HG02981 (cell line): Measurements from ENCODE around the gene LANCL2.

Experiments
- ATAC-seq: cut with Tn5 transposase; IDR thresholded peaks from one replicate; pipeline ENCODE4 v1.9.1; 2021; ENCODE audit warnings: mild to moderate bottlenecking, moderate library complexity; ENCODE audit not compliant: unreplicated experiment

LANCL2 gene

DNA sequence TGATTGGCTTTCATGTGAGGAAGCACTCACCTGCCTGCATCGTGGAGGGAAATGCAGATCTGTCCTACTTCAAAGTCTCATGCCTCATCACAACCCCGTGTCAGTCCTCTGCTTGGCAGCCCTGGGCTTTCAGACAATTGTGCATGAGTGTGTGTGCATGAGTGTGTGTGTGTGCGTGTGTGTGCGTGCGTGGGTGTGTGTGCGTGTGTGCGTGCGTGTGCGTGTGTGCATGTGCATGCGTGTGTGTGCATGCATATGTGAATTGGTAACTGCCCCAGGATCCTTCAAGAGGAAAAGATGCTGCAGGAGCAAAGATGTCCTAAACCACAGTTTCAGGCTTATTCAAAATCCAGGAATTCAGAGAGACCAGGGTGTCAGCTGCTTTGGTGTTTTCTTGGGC is 71.3 kb downstream of the LANCL2 start:
- no peak for ATAC-seq

DNA sequence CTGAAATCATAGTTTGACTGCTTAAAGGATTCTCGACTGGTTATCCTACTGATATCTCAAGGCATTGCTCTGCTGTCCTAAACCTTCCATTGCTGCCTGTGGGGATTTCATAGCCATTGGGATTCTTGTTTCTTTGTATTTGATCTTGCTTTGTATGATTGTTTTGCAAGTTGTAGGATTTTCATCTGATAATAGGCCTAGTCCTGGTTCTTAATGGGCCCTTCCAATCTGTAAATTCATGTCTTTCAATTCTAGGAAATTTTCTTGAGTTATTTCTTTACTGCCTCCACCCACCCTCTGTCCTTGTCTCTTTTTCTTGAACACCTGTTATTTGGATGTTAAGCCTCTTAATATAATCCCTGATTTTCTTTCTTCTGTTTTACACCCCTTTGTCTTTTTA is 72.2 kb downstream of the LANCL2 start:
- ATAC-seq = no peak

DNA sequence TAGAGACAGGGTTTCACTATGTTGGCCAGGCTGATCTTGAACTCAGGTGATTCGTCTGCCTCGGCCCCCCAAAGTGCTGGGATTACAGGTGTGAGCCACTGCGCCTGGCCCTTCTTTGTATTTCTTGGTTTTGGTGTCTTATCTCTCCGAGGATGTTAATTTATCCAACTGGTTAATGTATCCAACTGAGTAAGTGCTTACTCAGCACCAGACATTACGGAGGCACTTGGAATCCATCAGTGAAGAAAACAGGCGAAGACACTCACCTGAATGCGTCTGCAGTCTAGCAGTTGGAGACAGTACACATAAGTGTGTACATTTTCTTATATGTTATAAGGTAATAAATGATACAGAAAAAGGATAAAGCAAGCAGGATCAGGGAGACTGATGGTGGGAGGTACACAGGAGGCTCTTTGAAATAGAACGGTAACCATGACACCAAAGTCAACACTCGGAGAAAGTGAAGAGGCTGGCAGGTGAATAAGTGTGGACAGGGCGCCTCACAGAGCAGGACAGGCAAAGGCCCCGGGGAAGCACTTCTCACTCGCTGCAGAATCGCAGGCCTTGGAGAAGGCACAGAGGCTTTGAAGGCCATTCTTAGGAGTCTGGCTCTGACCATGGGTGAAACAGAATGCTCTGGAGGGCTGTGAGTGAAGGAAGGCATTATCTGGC is 73.1 kb downstream of the LANCL2 start:
- no peak for ATAC-seq

- no peak for ATAC-seq
These were observed 73.8 kb downstream of the LANCL2 start for GRCh38 chr7:55438757-55439525.

GRCh38 chr7:55439627-55440026 is 74.5 kb downstream of the LANCL2 start:
- ATAC-seq = no peak

- ATAC-seq = no peak
These were observed 75.0 kb downstream of the LANCL2 start for GRCh38 chr7:55440040-55440690.

DNA sequence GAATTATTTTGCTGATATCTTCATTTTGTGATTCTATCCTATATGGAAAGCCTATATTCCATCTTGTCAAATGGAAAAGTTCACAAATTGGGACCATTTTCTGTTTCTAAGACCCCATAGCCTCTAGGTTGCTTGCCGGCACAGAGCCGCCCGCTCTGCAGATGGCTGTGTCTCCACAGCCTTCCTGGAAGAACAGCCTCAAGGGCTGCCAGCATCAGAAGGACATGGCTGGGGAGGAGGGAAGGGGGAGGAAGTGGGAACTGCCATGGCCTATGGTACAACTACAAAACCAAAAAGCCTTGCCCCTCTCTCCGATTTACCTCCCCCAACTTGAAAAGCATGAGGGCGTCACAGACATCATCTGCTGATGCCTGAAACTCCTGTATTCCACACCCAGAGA is 75.9 kb downstream of the LANCL2 start:
- no peak for ATAC-seq

- no peak for ATAC-seq
These were observed 76.8 kb downstream of the LANCL2 start for GRCh38 chr7:55441774-55442522.

DNA sequence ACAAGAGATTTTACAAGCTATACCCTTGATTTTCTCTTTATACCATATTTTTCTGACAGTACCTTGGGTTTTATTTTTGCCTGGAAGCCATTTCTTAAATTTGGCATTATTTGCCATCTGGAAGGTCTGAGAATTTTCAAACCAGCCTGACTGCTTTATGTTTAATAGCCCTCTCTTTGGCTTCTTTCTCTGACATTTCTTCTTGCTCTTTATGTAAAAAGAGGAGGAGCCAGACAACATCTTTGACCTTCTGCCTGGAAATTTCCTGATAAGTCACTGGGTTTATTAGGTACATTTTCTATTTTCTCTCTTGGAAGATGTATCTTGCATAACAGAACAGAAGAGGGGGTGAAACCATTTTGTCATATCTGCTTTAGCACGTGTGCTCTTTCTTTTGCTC is 79.6 kb downstream of the LANCL2 start:
- no peak for ATAC-seq

- ATAC-seq = no peak
These were observed 83.4 kb downstream of the LANCL2 start for GRCh38 chr7:55448526-55448925.

- no peak for ATAC-seq
These were observed 84.3 kb downstream of the LANCL2 start for GRCh38 chr7:55449205-55449991.

DNA sequence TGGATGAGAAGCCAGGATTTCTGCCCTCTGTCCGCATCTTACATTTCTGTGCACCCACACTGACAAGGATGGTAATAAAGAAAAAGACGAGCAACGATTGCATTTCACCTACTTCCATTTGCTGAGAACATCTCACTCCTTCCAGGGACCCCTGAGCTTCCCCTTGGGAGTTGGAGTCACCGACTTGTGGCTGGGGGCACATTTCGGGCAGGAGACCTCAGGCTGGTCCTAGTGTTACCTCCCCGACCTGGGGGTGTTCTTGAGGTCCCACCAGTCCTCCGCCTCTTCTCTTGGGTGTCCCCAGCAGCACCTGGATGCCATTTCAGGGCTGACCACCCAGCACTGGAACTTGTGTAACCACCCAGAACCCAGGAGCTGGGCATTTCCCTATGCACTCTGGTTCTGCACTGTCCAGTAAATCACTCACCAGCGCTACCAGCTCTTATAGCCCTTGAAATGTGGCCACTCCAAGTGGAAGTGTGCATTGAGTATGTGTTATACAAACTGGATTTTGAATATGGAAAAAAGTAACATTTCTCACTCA is 84.9 kb downstream of the LANCL2 start:
- no peak for ATAC-seq

- no peak for ATAC-seq
These were observed 87.8 kb downstream of the LANCL2 start for GRCh38 chr7:55452971-55453370.

DNA sequence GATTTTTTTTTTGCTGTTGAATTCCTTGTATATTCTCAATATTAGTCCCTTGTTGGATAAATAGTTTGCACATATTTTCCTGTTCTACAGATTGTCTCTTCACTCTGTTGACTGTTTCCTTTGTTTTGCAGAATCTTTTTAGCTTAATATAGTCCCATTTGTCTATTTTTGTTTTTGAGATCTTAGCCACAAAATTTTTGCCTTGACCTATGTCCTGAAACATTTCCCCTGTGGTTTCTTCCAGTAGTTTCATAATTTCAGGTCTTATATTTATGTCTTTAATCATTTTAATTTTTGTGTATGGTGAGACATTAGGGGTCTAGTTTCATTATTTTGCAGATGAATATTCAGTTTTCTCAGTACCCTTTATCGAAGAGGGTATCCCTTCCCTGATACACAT is 92.7 kb downstream of the LANCL2 start:
- ATAC-seq = no peak

GRCh38 chr7:55458351-55458750 is 93.2 kb downstream of the LANCL2 start:
- no peak for ATAC-seq

DNA sequence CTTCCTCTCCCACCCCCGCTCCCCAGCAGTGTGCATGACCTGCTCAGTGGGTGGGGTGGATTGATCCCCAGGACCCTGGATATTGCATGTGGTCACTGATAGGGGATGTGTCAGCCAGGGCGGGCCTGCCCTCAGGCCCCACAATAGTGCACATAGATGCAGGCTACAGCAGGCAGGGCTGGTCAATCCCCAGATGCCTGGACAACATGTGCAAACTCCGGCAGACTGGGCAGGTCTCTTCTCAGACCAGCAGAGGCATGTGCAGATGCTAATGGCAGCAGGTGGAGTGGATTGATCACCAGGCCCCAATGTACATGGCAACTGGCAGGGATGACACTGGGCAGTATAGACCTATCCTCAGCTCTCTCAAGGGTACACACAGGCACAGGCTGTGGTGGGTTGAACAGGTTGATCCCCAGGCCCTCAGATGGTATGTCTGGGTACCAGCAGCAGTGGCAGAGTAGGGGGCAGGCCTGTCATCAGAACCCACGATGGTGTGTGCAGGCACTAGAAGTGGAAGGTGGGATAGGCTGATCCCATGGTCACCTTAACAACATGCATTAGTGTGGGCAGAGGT is 98.6 kb downstream of the LANCL2 start:
- ATAC-seq = no peak

DNA sequence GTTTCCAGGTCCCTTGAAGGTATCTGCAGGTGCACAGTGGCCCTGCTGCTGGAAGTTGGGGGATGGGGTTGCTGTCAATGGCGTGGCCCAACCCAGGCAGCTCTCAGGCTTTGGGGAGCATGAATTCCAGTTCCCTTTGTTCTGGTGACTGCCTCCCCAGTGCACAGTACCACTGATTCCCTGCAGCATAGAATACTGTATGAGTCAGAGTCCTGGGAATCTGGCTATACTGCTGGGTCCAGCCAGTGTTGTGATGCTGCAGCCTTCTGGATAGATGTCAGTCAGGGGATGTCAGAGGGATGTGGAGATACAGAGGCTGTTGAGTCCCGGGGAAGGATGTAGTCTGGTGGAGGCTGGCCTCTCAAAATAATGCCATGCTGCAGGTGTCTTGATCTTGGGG is 99.3 kb downstream of the LANCL2 start:
- no peak for ATAC-seq

- ATAC-seq = no peak
These were observed 100.6 kb downstream of the LANCL2 start for GRCh38 chr7:55465691-55466090.

GRCh38 chr7:55467047-55467593 is 102.0 kb downstream of the LANCL2 start:
- no peak for ATAC-seq

GRCh38 chr7:55468495-55468894 is 103.4 kb downstream of the LANCL2 start:
- ATAC-seq = no peak
